ENCODE measurements around the gene TERT. TPM values are rescaled to one million over a fixed set of nuclear protein-coding genes. Genes with fewer than 3 reads are reported as not detected.

Gene TERT
- total RNA-seq, 4 donors from 2014 or later = not detected

DNA sequence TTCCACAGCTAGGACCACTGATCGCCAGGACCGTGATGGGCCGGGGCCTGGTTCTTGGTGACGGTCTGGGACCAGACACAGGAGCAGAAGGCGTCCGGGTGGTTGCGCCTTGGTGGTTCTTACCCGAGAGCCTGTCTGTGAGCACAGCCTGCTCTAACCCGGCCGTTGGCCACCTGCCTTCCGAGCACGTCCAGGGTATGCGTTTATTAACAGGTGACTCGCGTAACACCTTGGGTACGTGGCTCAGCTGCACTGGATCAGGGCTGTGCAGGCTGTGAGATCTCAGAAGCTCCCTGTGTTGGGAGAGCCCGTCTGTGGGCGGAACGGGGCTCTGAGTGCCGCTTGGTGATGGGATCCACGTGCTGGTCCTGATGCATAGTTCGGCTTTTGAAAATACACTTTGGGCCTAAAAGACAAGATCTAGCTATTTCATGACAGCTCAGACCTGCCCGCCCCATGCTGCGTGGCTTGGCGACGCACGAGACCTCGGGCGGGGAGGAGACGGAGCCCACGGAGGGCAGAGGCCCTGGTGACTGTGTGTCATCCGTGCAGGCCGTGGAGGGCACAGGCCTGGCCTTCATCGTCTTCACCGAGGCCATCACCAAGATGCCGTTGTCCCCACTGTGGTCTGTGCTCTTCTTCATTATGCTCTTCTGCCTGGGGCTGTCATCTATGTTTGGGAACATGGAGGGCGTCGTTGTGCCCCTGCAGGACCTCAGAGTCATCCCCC is 76.4 kb downstream of the TERT start:
- H3K9me3 ChIP-seq = no peaks in the 10 kb centered on the region
- H3K27me3 ChIP-seq = peaks cover 3% of the 10 kb centered on the region
- H3K4me1 ChIP-seq = no peaks in the 10 kb centered on the region
- intact Hi-C loops (cut with DNase I; ENCODE audit: low total_unique reads) = no loop called here
- no peak for TF ChIP-seq POLR2AphosphoS5 (IDR thresholded peaks at IDR 0.05)
- no peak overlapping the region for H3K27ac ChIP-seq
- 88% methylated on average over 38 of the region's 38 CpGs; no CpG with 5 or more reads in 1 of the 2 donors for WGBS, 2 donors (ENCODE audit: low coverage in 1 of 2)
- H3K4me3 ChIP-seq = no peak overlapping the region
- no peak for DNase-seq
- in situ Hi-C loops (cut with MboI; ENCODE audit: low pct_ligation_motif_present in 1 of 4, low pct_unique_long_range_greater_than_20kb in 1 of 4, low sequenced_read_pairs in 3 of 4) = no loop called here
- no peaks in the 10 kb centered on the region for H3K36me3 ChIP-seq

DNA sequence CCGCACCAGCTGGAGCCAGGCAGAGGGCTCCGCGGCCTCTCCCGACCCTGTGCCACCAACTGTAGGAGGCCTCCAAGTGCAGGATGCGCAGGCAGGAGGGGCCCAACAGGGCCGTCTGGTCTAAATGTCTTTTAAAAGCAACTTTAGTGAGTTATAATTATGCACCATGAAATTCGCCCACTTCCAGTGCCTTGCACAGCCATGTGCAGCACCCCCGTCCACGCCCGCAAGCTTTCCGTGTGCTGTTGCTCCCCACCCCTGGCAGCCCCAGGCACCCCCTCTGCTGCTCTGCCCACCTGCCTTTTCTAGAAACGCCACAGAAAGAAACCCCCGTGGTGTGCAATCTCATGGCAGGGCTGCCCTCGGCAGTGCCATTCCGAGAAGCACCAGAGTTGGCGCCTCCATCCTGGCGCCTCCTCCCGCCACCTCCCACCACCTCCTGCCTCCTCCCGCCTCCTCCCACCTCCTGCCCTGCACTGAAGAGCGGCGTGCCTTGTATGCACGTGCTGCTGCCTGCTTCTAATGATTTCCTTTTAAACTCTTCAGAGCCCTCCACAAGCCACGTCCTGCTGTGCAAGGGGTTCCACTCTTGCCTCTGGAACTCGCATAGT is 77.2 kb downstream of the TERT start:
- TF ChIP-seq EP300 (IDR thresholded peaks at IDR 0.05; ENCODE audit: low read depth) (no peak), POLR2A (IDR thresholded peaks at IDR 0.05) (no peak), POLR2AphosphoS5 (IDR thresholded peaks at IDR 0.05) (no peak)
- TF ChIP-seq, protein P1, sequence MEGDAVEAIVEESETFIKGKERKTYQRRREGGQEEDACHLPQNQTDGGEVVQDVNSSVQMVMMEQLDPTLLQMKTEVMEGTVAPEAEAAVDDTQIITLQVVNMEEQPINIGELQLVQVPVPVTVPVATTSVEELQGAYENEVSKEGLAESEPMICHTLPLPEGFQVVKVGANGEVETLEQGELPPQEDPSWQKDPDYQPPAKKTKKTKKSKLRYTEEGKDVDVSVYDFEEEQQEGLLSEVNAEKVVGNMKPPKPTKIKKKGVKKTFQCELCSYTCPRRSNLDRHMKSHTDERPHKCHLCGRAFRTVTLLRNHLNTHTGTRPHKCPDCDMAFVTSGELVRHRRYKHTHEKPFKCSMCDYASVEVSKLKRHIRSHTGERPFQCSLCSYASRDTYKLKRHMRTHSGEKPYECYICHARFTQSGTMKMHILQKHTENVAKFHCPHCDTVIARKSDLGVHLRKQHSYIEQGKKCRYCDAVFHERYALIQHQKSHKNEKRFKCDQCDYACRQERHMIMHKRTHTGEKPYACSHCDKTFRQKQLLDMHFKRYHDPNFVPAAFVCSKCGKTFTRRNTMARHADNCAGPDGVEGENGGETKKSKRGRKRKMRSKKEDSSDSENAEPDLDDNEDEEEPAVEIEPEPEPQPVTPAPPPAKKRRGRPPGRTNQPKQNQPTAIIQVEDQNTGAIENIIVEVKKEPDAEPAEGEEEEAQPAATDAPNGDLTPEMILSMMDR (IDR thresholded peaks at IDR 0.05) = no peak
- no peaks in the 10 kb centered on the region for H3K9me3 ChIP-seq
- 52% methylated on average over 24 of the region's 24 CpGs; no CpG with 5 or more reads in 1 of the 2 donors for WGBS, 2 donors (ENCODE audit: low coverage in 1 of 2)
- no peaks in the 10 kb centered on the region for H3K36me3 ChIP-seq
- no peak for DNase-seq
- H3K27me3 ChIP-seq = peaks cover 3% of the 10 kb centered on the region
- in situ Hi-C loops (cut with MboI; ENCODE audit: low pct_ligation_motif_present in 1 of 4, low pct_unique_long_range_greater_than_20kb in 1 of 4, low sequenced_read_pairs in 3 of 4) = no loop called here
- no peaks in the 10 kb centered on the region for H3K4me1 ChIP-seq
- H3K27ac ChIP-seq = no peak overlapping the region
- intact Hi-C loops (cut with DNase I; ENCODE audit: low total_unique reads) = no loop called here
- H3K4me3 ChIP-seq = no peak overlapping the region

DNA sequence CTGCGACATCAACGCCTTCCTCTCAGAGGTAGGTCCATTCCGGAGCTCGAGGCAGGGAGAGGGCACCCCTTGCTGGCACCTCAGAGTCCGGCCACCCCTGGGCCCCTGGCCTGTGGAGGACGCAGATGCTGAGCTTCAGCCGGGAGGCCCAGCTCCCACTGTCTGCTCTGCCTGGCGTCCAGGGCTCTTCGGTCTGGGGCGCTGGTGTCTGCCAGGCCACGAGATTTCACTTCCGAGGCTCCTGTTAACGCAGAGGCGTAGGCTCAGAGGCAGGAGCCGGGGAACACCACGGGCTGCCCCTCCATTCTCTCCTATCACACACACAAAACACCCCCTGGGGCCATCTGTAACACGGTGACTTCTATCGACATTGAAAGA is 78.0 kb downstream of the TERT start:
- intact Hi-C loops (cut with DNase I; ENCODE audit: low total_unique reads) = no loop called here
- in situ Hi-C loops (cut with MboI; ENCODE audit: low pct_ligation_motif_present in 1 of 4, low pct_unique_long_range_greater_than_20kb in 1 of 4, low sequenced_read_pairs in 3 of 4) = no loop called here
- WGBS, 2 donors (ENCODE audit: low coverage in 1 of 2) = 84 to 90% methylated on average over 5 to 18 of the region's 18 CpGs
- DNase-seq = no peak
- no peak overlapping the region for H3K4me3 ChIP-seq
- H3K27me3 ChIP-seq = peaks cover 3% of the 10 kb centered on the region
- TF ChIP-seq EP300 (IDR thresholded peaks at IDR 0.05; ENCODE audit: low read depth) (no peak), POLR2A (IDR thresholded peaks at IDR 0.05) (no peak)
- no peak overlapping the region for H3K27ac ChIP-seq
- no peaks in the 10 kb centered on the region for H3K36me3 ChIP-seq
- H3K4me1 ChIP-seq = no peaks in the 10 kb centered on the region
- H3K9me3 ChIP-seq = no peaks in the 10 kb centered on the region

DNA sequence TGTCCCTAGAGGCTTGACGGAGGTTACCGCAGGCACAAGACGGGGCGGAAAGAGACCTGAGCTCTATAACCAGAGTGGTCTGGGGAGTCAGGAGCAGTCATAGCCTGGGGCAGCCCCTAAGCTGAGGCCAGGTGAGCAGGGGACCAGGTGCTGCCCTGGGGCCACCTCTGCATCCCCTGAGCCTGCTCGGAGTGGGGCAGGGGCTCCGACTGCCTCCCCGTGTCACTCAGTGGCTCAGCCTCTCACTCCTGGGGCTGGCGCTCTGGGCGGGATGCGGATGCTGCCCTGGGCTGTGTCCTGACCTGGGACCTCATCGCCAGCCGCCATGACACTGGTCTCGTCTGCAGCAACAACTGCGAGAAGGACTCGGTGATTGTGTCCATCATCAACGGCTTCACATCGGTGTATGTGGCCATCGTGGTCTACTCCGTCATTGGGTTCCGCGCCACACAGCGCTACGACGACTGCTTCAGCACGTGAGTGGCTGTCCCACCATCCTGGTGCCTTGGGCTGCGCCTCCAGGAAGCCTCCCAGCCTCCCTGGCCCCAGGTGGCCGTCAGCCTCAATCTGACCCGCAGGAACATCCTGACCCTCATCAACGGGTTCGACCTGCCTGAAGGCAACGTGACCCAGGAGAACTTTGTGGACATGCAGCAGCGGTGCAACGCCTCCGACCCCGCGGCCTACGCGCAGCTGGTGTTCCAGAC is 78.5 kb downstream of the TERT start:
- in situ Hi-C loops (cut with MboI; ENCODE audit: low pct_ligation_motif_present in 1 of 4, low pct_unique_long_range_greater_than_20kb in 1 of 4, low sequenced_read_pairs in 3 of 4) (no loop called here), intact Hi-C loops (cut with DNase I; ENCODE audit: low total_unique reads) (no loop called here)
- no peak overlapping the region for H3K27ac ChIP-seq
- WGBS, 2 donors (ENCODE audit: low coverage in 1 of 2) = 96% methylated on average over 36 of the region's 38 CpGs; no CpG with 5 or more reads in 1 of the 2 donors
- no peak for DNase-seq
- peaks cover 3% of the 10 kb centered on the region for H3K27me3 ChIP-seq
- H3K9me3 ChIP-seq = no peaks in the 10 kb centered on the region
- TF ChIP-seq POLR2AphosphoS5 (IDR thresholded peaks at IDR 0.05) (no peak), POLR2A (IDR thresholded peaks at IDR 0.05) (no peak), EP300 (IDR thresholded peaks at IDR 0.05; ENCODE audit: low read depth) (no peak)
- TF ChIP-seq, protein P1 (IDR thresholded peaks at IDR 0.05) = no peak
- no peak overlapping the region for H3K4me3 ChIP-seq
- H3K36me3 ChIP-seq = no peaks in the 10 kb centered on the region
- H3K4me1 ChIP-seq = no peaks in the 10 kb centered on the region
